Neutrophil (primary cell): ENCODE data around the gene CACNA2D4.

ENCODE experiments used
- H3K27ac ChIP-seq: fragments of 200-600 bp; sonication (generic); 2 replicates; pipeline ENCODE4 v1.5.1; 2016; ENCODE audit warnings: mild to moderate bottlenecking, moderate library complexity
- H3K27me3 ChIP-seq: fragments of 200-600 bp; sonication (generic); 2 replicates; pipeline ENCODE4 v1.6.0; 2016; ENCODE audit warnings: mild to moderate bottlenecking
- H3K36me3 ChIP-seq: fragments of 200-600 bp; sonication (generic); 2 replicates; pipeline ENCODE4 v1.5.1; 2017
- H3K4me1 ChIP-seq, 2 experiments: fragments of 200-600 bp in 1 of 2; sonication (generic) in 1 of 2; 1 replicate in 1 of 2; 2 replicates in 1 of 2; pipeline versions ENCODE4 v1.5.1 to v1.6.1; 2013 to 2016; ENCODE audit warnings: low read depth in 1 of 2, low read length in 1 of 2, mild to moderate bottlenecking in 1 of 2, moderate library complexity in 1 of 2; ENCODE audit not compliant: control insufficient read depth in 1 of 2, insufficient read depth in 1 of 2
- H3K4me3 ChIP-seq, 2 experiments: fragments of 200-600 bp in 1 of 2; sonication (generic) in 1 of 2; 1 replicate in 1 of 2; 2 replicates in 1 of 2; pipeline ENCODE4 v1.5.1; 2013 to 2016; ENCODE audit warnings: low read depth in 1 of 2, low read length in 1 of 2, mild to moderate bottlenecking in 1 of 2, moderate library complexity in 1 of 2
- H3K9me3 ChIP-seq: fragments of 200-600 bp; sonication (generic); 2 replicates; pipeline ENCODE4 v1.5.1; 2016
- TF ChIP-seq, protein P1 (sequence below): fragments of 200-600 bp; sonication (generic); IDR thresholded peaks from 2 replicates; pipeline ENCODE4 v1.5.1; 2016; ENCODE audit warnings: antibody characterized with exemption

Gene CACNA2D4

DNA sequence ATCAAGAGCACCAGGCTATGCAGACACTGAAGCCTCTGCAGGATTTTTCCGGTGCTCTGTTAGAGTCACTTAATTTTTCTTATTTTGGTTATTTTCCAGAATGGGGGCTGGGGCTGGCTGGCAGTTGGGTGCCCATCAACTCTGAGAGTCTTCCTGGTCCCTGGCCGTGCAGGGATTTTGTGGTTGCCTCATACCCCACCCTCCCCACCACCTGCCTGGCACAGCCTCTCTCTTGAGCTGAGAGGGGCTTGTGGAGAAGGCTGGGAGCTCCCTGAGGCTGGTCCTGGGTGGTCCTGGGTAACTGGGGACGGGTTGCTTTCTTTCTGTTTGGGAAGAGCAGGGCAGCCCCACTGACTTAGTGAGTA lies 74.8 kb downstream of the CACNA2D4 start:
- Histone ChIP-seq H3K27ac (no peak overlapping the region), H3K9me3 (no peaks in the 10 kb centered on the region), H3K4me1 (peaks cover 3 to 6% of the 10 kb centered on the region in 2 experiments), H3K36me3 (no peaks in the 10 kb centered on the region), H3K27me3 (peaks cover 44% of the 10 kb centered on the region), H3K4me3 (no peak overlapping the region)
- TF ChIP-seq, protein P1, sequence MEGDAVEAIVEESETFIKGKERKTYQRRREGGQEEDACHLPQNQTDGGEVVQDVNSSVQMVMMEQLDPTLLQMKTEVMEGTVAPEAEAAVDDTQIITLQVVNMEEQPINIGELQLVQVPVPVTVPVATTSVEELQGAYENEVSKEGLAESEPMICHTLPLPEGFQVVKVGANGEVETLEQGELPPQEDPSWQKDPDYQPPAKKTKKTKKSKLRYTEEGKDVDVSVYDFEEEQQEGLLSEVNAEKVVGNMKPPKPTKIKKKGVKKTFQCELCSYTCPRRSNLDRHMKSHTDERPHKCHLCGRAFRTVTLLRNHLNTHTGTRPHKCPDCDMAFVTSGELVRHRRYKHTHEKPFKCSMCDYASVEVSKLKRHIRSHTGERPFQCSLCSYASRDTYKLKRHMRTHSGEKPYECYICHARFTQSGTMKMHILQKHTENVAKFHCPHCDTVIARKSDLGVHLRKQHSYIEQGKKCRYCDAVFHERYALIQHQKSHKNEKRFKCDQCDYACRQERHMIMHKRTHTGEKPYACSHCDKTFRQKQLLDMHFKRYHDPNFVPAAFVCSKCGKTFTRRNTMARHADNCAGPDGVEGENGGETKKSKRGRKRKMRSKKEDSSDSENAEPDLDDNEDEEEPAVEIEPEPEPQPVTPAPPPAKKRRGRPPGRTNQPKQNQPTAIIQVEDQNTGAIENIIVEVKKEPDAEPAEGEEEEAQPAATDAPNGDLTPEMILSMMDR = no peak

DNA sequence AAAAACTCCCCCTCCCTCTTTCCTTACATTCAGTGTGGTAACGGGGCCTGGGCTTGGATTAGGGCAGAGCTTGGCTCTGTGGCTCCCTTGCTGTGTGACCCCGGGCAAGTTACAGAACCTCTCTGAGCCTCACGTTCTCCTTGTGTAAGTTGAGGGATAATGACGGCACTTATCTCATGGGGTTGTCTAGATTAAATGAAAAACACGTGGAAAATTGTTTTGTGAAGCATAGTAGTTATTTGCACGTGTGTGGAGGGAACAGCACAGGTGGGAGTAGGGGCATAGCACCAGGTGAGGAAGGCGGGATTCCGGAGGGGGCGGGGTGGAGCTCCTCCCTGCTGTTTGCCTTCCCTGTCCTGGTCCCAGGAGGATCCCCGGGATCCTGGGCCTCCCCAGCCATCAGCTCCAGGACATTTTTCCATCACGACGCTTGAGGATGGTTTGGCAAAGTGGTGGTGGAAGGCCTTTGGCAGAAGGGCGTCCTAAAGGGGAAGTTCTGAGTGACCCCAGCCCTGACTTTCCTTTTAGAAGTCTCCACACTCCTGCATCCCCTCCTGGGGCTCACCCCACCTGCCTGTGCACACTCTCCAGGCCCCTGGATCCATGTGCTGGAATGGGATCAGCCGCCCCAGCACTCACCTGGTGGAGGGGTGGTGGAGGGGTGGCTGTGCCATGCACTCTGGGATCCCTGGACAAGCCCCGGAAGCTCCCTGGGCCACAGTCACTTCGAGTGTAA lies 75.4 kb downstream of the CACNA2D4 start:
- Histone ChIP-seq H3K27me3 (peaks cover 44% of the 10 kb centered on the region), H3K36me3 (no peaks in the 10 kb centered on the region)

DNA sequence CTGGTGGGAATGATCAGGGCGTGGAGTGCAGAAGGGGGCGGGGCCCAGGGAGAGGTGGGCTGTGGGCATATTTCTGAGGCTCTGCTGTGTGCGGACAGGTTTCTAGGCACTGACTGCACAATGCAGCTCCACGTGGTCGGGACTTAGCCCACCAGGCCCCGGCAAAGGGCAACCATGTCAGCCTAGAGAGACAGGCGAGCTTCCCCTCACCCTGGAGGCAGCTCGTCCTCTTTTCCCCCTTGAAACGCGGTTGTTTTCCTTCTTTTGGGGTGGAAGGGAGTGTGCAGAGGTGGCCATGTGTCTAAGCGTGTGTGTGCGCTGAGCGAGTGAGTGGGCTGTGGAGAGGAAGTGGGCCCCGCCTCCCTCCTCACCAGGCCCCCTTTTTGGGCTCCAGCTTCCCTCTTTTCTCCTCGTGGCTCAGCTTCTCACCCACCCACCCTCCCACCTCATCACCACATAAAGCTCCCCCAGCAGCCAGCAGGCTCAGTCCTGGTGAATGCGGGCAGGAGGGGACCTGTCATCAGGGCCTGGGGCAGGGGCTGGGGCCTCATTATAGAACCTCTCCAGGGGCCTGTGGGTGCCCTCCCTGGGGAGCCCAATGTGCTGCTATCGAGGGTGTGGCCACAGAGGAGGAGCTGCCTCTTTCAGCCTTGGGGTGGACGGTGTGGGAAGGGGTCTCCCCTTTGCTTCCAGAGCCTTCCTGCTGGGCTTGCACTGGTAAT lies 76.1 kb downstream of the CACNA2D4 start:
- H3K4me1 ChIP-seq = peaks cover 3 to 6% of the 10 kb centered on the region in 2 experiments
- H3K27ac ChIP-seq = no peak overlapping the region
- no peak overlapping the region for H3K4me3 ChIP-seq
- peaks cover 44% of the 10 kb centered on the region for H3K27me3 ChIP-seq
- H3K9me3 ChIP-seq = no peaks in the 10 kb centered on the region
- H3K36me3 ChIP-seq = no peaks in the 10 kb centered on the region
- TF ChIP-seq, protein P1 = no peak

More for the DNA sequence above, 75.4 kb downstream of the CACNA2D4 start:
- no peaks in the 10 kb centered on the region for H3K9me3 ChIP-seq
- H3K4me1 ChIP-seq = peaks cover 3 to 6% of the 10 kb centered on the region in 2 experiments
- no peak overlapping the region for H3K4me3 ChIP-seq
- H3K27ac ChIP-seq = no peak overlapping the region
- TF ChIP-seq, protein P1 = no peak

DNA sequence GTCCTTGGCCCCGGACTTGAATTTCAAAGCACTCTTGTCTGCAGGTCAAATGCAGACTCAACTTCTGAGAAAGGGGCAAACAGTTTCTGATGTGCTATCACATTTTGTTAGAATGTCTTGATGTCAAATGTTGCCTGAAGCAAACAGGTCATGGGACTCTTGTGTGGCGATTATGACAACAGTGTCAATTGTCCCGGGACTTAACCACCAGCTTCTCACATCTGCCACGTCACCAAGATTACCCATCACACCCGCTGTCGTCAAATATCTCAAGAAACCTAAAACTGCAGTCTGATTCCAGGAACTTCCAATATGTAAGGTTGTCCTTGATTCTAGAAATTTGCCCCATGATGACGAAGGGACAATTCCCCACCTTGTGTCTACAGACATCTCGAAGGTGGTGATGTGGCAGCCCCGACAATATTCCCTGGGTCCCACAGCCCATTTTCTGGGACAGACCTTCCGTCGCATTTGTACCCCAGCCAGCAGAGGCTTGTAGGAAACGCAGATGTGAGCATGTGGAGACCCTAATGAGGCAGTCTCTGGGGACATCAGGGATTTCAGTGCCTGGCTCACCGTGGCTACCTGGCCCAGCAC lies 76.8 kb downstream of the CACNA2D4 start:
- H3K4me3 ChIP-seq = no peak overlapping the region
- H3K36me3 ChIP-seq = no peaks in the 10 kb centered on the region
- H3K27me3 ChIP-seq = peaks cover 44% of the 10 kb centered on the region
- no peaks in the 10 kb centered on the region for H3K9me3 ChIP-seq
- H3K27ac ChIP-seq = no peak overlapping the region
- H3K4me1 ChIP-seq = peaks cover 3 to 6% of the 10 kb centered on the region in 2 experiments
- TF ChIP-seq, protein P1 = no peak

DNA sequence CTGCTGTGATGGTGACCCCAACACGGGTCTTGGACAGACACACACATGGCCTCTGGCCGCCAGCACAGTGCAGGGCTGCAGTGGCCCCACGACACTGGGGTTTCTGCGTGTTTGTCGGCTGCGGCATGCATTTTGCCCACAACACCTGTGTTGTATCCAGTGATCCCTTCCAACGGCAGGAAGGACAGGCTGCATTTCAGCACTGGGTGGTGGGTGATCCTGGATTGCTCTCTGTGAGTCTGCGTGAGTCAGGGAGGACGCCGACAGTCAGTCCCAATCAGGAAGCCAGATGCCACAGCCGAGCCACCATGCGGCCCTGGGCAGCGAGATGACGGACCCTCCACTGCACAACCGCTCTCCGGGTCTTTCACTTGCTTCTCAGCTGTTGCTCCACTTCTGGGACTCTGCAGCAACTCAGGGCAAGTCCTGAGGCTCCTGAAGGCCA lies 77.4 kb downstream of the CACNA2D4 start:
- H3K4me1 ChIP-seq = peaks cover 3 to 6% of the 10 kb centered on the region in 2 experiments

More for the DNA sequence above, 77.4 kb downstream of the CACNA2D4 start:
- H3K27ac ChIP-seq = no peak overlapping the region
- no peaks in the 10 kb centered on the region for H3K36me3 ChIP-seq
- H3K27me3 ChIP-seq = peaks cover 44% of the 10 kb centered on the region
- H3K4me3 ChIP-seq = no peak overlapping the region
- TF ChIP-seq, protein P1 = no peak
- no peaks in the 10 kb centered on the region for H3K9me3 ChIP-seq
